Left ventricle myocardium superior (tissue), 1 donor: ENCODE data around the gene ZNF462. TPM values are rescaled to one million over a fixed set of nuclear protein-coding genes. Genes with fewer than 3 reads are reported as not detected.
"Not testable (repeated sequence)": the region's sequence is repeated elsewhere in the genome, so short reads cannot be mapped to it uniquely, and the experiment has no call there.

Experiments used
- ATAC-seq: fragments of 200-7000 bp; cut with Tn5 transposase; one replicate; pipeline ENCODE4 v1.9.1; 2020; ENCODE audit warnings: mild to moderate bottlenecking, moderate library complexity
- DNase-seq: peaks from one replicate; pipeline ENCODE4 v3.0.0-alpha.2; 2020
- intact Hi-C: fragments of 100-400 bp; cut with micrococcal nuclease; formaldehyde crosslinking; loops from one replicate; pipeline ENCODE4 v1.11.0; 2022
- long read RNA-seq: library from polyadenylated mRNA; unstranded; transcript quantifications from one replicate; pipeline ENCODE4 v2.0.0, GENCODE V29; 2021
- total RNA-seq: library from RNA; stranded (reverse); fragmentation: NEBNext Ultra II Directional; extraction: Animal tissue kit (Norgen Biotek cat#: 25700); gene quantifications from one replicate; pipeline ENCODE4 v1.2.1, GENCODE V29; 2021
- donor health status: DM: no; HTN: yes; CAD: no; lungs with severe emphysema.

Gene ZNF462, protein sequence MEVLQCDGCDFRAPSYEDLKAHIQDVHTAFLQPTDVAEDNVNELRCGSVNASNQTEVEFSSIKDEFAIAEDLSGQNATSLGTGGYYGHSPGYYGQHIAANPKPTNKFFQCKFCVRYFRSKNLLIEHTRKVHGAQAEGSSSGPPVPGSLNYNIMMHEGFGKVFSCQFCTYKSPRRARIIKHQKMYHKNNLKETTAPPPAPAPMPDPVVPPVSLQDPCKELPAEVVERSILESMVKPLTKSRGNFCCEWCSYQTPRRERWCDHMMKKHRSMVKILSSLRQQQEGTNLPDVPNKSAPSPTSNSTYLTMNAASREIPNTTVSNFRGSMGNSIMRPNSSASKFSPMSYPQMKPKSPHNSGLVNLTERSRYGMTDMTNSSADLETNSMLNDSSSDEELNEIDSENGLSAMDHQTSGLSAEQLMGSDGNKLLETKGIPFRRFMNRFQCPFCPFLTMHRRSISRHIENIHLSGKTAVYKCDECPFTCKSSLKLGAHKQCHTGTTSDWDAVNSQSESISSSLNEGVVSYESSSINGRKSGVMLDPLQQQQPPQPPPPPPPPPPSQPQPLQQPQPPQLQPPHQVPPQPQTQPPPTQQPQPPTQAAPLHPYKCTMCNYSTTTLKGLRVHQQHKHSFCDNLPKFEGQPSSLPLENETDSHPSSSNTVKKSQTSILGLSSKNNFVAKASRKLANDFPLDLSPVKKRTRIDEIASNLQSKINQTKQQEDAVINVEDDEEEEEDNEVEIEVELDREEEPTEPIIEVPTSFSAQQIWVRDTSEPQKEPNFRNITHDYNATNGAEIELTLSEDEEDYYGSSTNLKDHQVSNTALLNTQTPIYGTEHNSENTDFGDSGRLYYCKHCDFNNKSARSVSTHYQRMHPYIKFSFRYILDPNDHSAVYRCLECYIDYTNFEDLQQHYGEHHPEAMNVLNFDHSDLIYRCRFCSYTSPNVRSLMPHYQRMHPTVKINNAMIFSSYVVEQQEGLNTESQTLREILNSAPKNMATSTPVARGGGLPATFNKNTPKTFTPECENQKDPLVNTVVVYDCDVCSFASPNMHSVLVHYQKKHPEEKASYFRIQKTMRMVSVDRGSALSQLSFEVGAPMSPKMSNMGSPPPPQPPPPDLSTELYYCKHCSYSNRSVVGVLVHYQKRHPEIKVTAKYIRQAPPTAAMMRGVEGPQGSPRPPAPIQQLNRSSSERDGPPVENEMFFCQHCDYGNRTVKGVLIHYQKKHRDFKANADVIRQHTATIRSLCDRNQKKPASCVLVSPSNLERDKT (N-terminal part only)
- total RNA-seq: 23.0 TPM
- long read RNA-seq, partial matches to known transcripts: 2 of 4 reads
- long read RNA-seq, other reads (novel, unspliced or antisense): 2 of 4 reads

DNA sequence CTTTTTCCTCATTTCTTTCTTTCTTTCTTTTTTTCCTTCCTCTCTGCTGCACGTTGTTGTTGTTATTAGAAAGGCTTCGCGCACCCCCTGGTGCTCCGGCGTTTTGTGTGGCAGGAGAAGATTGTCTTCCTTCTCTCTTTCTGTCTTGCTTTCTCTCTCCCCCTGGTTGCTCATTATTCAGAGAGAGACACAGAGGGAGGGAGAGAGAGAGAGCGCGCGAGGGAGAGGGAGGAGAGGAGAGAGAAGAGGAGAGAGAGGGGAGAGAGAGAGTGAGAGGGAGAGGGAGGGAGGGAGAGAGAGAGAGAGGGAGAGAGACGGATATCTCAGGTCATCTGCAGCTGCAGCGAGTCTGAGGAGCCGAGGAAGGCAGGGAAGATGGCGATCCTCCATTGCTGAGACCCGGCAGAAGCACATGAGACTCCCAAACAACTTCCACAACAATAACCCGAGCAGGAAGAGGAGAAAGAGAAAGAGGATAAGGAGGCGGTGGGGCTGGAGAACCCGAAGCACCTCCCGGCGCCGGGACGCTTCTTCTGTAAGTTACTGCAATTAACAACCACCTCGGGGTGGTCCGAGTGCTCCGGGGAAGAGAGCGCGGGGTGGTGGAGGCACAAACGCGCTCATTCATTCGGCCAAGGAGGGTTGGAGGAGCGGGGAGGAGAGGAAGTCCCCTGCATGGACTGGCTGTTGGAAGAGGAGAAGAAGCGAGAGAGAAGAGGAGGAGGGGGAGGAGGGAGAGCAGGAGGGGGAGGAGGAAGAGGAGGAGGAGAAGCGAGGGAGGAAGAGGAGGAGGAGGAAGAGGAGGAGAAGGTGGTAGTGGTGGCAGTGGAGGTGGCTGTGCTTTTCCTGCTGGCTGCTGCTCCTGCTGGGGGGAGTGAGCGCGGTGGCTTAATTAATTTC lies at the start of gene ZNF462:
TSS of gene ZNF462 (plus strand) at position 346 of the 900 bp plus-strand sequence. CDS start 60,218 bp downstream, outside the sequence.
- peak; percentile 67 for ATAC-seq
- intact Hi-C loops: no loop called here
- DNase-seq: peak; percentile 65

DNA sequence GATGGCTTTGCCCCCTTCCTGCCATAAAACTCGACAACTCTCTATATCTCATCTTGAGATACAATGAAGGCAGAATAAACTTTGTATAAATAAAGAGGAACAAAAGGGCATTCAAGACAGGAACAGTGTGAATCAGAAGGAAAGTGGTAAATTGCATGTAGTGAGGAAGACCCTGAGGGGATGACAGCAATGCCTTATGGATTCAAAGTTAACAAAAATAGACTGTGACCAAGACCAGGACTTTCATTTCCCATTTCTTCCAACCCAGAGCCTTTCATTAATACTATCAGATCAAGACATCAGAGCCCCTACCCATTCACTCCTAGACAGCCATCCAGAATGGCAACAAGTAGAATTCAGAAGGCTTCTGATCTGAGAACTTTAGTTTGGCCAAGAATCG lies 46.4 kb upstream of the ZNF462 start:
- no peak for ATAC-seq
- intact Hi-C loops: no loop called here
- DNase-seq: no peak

DNA sequence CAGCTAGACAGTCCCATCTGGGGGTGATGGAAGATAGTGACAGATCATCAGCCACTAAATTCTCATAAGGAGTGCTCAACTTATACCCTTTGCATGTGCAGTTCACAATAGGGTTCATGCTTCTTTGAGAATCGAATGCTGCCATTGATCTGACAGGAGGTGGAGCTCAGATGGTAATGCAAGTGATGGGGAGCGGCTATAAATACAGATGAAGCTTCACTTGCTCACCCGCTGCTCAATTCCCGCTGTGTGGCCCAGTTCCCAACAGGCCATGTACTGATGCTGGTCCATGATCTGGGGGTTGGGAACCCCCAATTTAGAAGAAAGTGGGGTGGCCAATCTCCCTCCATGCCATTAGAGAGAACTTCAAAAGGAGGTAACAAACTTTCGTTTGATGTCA lies 44.9 kb upstream of the ZNF462 start:
- intact Hi-C loops: no loop called here
- no peak for ATAC-seq

DNA sequence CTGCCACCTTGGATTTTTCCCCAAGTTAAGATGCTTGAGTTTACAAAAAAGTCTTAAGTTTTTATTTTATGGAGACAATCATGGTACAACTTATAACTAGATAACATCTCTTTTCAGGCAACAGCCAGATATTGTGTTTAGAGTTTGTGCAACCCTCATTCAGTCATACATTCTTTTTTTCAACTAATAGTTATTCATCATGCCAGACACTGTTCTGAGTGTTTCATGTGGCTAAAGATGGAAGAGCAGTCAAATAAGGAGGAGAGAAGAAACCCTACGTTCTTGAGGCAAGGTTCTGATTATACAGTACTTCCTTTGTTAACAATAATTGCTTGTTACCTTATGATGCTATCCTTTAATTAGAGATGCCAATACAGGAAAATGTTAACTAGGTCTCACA lies 42.1 kb upstream of the ZNF462 start:
- no peak for ATAC-seq
- DNase-seq: no peak
- intact Hi-C loops: no loop called here

More for the DNA sequence above, 44.9 kb upstream of the ZNF462 start:
- DNase-seq: no peak

DNA sequence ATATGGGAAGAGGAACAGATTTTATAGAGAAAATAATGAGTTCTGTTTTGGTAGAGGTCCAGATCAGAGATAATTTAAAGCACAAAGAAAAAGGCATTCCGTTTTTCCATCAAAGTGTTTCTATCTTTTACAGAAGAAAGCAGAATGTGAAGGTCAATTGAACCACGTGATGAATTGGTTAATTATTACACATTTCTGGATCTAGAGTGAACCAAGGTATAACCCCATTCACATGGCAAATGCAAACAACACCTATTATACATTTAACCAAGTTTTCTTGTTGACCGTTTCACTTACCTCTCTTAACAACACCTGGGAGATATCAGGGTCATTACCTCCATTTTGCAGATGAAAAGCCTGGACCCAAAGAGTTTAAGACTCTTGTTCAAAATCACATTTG lies 34.9 kb upstream of the ZNF462 start:
- intact Hi-C loops: no loop called here
- no peak for DNase-seq
- ATAC-seq: no peak

DNA sequence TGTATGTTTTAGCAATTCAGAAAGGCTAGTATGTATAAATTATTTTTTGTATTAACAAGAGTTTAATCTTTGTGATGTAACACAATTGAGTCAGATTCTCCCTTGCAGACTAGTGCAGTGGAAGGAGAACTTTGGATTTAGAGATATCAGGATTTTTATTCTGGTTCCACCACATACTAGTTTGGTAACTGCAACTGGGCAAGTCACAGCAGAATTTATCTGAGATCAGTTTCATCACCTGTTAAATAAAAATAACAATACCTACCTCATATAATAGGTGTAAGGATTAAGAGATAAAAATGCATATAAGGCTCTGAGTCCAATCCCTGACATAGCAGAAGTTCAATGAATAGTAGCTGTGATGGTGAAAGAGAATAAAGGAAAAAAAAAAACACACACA lies 34.0 kb upstream of the ZNF462 start:
- intact Hi-C loops: no loop called here
- no peak for ATAC-seq
- no peak for DNase-seq

DNA sequence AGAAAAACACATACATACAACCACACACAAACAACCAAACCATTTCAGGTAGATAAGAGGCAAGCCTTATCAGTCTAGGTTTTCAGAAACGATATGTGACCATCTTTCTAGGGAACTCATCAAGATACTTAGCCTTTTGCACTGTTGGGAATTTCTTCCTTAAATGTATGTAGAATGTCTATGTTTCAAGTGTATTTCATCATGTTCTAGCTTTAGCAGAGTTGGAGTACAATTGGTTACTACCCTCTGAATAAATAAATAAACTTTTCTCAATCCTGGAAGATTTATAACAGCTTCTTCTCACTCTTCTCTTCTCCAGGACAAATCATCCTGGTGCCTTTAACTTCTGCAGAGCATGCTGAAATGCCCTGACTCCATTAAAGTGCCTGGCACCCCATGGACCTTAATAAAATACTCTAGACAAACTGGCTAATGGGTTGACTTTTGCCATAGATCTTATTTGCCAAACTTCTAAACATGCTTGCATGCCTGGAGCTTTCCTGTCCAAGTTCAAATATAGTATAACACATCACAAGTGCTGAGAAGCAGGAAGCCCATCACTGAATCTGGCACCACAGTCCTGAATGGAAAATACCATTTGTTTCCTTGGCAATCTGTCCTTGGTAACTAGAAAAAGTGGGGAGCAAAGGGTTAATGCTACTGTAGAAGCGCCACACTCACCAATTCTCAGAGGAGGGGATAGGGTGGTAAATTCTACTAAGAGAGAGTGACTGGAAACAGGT lies 33.1 kb upstream of the ZNF462 start:
- DNase-seq (no peak), ATAC-seq (peak; percentile 89)
- intact Hi-C loops: no loop called here

DNA sequence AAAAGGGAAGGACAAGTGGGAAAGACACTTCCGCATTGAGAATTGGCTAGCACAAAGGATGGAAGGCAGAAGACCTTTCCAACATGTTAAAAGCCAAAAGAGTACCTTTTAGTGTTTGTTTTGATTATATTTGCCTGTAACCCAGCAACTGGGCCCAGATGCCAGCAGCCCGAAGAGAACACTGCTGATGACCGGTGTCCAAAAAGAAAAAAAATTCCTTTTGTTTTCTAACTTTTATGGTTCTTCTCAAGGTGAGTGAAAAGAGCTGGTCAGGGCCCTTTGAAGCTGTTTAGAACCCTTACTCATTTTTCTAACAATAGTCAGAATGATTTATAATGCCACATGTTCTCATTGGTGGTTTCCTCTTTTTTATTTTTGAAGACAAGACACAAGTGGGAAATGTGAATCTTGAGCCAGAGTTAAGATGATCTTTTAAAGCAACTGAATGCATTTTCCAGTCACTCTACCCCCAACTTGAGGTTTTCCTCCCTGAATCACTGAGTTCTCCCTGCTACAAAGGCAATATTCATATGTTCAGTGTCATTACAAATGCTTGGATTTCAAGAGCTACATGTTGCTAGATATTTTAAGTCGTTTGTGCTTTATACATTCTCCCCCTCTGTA lies 32.3 kb upstream of the ZNF462 start:
- intact Hi-C loops: no loop called here
- peak; percentile 43 for DNase-seq
- peak; percentile 88 for ATAC-seq

DNA sequence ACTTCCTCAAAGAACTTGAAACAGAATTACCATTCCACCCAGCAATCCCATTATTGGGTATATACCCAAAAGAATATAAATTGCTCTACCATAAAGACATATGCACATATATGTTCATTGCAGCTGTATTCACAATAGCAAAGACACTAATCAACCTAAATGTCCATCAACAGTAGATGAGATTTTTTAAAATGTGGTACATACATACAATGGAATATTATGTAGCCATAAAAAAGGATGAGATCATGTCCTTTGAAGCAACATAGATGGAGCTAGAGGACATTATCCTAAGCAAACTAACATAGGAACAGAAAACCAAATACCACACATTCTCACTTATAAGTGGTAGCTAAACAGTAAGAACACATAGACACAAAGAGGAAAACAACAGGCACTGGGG lies 28.1 kb upstream of the ZNF462 start:
- intact Hi-C loops: no loop called here
- no peak for DNase-seq
- no peak for ATAC-seq

DNA sequence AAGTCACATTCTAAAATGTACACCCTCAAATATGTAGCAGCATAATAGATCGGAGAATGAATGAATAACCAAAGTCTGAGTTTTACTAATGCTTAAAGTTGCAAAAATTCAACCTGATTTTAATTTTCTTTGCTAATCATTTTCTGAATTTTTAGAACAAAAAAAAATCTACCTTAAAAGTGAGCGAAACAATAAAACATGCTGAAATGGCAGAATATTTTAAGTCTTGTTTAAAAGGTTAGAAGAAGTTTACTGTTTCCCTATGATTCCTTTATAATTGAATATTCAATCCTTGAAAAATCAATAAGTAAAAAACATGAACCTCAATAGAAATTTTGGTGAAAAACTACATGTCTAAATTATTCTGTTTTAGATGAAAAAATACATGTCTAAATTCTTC lies 27.1 kb upstream of the ZNF462 start:
- intact Hi-C loops: no loop called here
- ATAC-seq: no peak
- no peak for DNase-seq

DNA sequence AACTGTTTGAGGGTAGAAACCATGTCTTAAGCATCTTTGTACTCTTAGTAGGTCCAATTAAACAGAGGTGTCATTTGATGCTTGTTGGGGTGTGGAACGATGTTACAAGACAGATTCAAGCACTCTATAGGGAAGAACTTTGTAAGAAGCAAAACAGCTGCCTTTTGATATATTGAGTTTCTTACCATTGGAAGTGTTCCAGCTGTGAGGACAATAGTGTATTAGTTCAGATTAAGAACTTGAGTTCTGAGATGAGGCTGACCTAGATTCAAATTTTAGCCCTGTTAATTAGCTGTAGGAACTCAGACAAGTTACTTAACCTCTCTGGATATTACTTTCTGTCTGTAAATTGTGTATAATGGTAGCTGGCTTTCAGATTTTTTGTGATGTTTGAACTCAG lies 19.6 kb upstream of the ZNF462 start:
- intact Hi-C loops: no loop called here
- no peak for DNase-seq
- no peak for ATAC-seq

DNA sequence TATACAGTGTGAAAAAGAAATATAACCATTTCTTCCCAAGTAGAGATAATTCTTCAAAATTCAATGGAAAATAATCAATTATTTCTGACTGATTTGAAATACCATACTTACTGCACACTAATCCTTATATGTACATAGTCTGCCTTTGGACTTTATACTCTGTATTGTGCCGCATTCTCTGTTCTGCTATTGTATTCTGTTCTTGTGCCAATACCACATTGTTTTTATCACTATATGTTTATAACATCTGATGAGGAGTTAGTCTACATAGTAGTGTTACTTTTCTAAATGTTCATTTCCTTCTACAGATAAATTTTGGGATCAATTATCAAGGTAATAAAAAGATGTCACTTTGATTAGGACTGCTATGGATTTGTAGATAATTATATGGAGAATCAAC lies 16.7 kb upstream of the ZNF462 start:
- ATAC-seq: no peak
- DNase-seq: no peak
- intact Hi-C loops: no loop called here

DNA sequence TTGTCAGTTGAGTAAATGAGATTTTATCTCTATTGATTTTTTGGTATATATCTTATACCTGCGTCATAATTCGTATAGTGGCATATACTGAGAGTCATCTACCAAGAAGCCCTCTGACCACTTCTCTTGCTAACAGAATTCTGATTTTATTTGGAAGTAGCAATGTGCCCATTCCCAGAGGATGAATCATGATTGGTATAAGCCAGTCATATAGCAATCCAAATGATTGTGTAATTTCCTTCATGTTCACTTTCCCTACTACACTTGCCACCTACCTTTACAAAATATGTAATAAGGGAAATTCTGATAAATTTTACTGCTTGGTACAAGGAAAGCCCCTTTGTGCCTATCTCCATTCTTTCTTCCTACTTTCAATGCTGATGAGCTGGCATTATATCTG lies 16.1 kb upstream of the ZNF462 start:
- ATAC-seq (no peak), DNase-seq (no peak)
- intact Hi-C loops: no loop called here

DNA sequence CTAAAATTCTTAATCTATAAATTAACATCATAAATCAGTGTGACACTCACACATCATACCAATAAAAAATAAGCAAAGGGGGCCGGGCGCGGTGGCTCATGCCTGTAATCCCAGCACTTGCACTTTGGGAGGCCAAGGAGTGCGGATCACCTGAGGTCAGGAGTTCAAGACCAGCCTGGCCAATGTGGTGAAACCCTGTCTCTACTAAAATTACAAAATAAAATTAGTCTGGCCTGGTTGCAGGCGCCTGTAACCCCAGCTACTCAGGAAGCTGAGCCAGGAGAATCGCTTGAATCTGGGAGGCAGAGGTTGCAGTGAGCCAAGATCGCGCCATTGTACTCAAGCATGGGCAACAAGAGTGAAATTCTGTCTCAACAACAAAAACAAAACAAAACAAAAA lies 11.3 kb upstream of the ZNF462 start:
- DNase-seq, ATAC-seq, intact Hi-C loops: not testable (repeated sequence)

DNA sequence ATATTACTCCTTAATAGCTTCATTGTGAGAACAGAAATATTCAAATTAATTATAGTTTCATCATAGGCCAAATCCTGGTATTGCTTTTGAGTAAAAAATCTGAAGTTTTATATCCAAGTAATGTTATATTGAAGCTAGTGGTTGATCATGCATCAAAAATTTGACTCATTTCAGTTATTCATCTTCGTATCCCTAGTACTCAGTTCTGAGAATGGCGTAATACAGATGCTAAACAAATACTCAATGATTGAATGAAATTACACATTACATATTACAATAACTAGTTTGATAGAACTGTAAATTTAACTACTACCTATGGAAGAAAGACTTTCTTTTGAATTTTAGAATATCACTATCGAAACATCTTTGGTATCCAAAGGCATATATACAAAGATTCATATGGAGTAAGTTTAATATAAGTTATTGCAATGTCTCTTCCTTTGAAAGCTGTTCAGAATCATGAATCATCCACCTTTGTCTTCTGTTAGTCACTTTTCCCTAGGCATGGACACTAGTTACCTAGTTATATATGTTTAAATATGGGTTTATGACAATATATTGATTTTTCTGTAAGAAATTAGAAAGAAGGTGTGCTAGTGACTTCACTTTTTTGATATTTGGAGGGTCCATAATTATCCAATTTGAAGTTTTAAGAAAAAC lies 5.0 kb upstream of the ZNF462 start:
- DNase-seq: no peak
- no peak for ATAC-seq
- intact Hi-C loops: no loop called here

DNA sequence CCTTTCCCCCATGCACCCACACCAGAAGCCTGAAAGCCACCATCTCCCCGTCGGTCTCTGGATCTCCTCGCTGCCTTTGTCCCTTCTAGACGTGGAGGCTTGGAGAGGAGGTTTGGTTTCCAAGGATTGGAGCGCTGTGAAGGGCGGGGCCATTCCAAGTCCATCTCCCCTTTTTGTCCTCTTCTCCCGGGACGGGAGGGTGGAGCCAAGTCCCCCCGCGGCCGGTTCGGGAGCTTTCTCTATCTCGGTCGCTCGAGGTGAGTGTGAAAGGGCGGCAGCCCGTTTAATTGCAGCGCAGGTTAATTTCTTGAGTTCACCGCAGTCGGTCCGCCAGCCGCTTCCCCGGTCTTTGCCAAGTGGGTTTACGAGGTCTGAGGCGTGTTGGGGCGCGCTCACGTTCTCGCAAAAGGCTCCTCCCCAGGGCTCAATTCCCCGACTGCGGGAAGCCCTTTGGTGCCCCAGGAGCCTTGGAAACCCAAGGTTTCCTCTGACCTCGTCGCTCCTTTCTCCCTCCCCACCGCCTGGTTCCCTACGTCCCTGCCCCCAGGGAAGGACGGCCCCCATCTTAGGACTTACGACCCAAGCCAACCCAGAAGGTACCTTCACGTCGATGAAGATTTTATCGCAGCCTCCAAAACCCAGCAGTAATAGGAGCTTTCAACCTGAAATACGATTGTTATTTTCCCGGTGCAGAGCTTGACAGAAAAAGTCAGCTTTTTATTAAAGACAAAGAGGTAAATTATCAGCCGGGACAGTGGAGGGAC lies 2.8 kb upstream of the ZNF462 start:
- peak; percentile 7 for ATAC-seq
- intact Hi-C loops: no loop called here
- peak; percentile 47 for DNase-seq
